GM23338 (cell line): ENCODE data around the gene BCKDHA. TPM values are rescaled to one million over a fixed set of nuclear protein-coding genes. Genes with fewer than 3 reads are reported as not detected.

ENCODE experiments used
- ATAC-seq: fragments of 200-7000 bp; cut with Tn5 transposase; 3 replicates; pipeline ENCODE4 v1.9.1; 2020
- DNase-seq: peaks from one replicate; pipeline ENCODE4 v3.0.0-alpha.2; 2015; ENCODE audit warnings: low spot score
- H2AFZ ChIP-seq: fragments of 200-600 bp; sonication (generic); 2 replicates; pipeline ENCODE4 v1.8.0; 2016; ENCODE audit warnings: antibody characterized with exemption, mild to moderate bottlenecking, moderate library complexity
- H3F3A ChIP-seq: fragments of 200-600 bp; sonication (generic); replicated peaks from 2 replicates; pipeline ENCODE4 v1.8.0; 2017; ENCODE audit warnings: antibody characterized with exemption, mixed run types, low read depth
- H3K27ac ChIP-seq: fragments of 200-600 bp; sonication (generic); 2 replicates; pipeline ENCODE4 v1.6.1; 2016; ENCODE audit warnings: low read depth
- H3K27me3 ChIP-seq: fragments of 200-600 bp; sonication (generic); 2 replicates; pipeline ENCODE4 v1.8.0; 2016; ENCODE audit warnings: mild to moderate bottlenecking, mixed run types, moderate library complexity; ENCODE audit not compliant: insufficient read depth
- H3K36me3 ChIP-seq: fragments of 200-600 bp; sonication (generic); 2 replicates; pipeline ENCODE4 v1.8.0; 2016; ENCODE audit warnings: mild to moderate bottlenecking; ENCODE audit not compliant: insufficient read depth
- H3K4me1 ChIP-seq: fragments of 200-600 bp; sonication (generic); 2 replicates; pipeline ENCODE4 v1.8.0; 2016; ENCODE audit warnings: mild to moderate bottlenecking, moderate library complexity; ENCODE audit not compliant: insufficient read depth
- H3K4me2 ChIP-seq: fragments of 200-600 bp; sonication (generic); 2 replicates; pipeline ENCODE4 v1.7.1; 2017; ENCODE audit warnings: mixed run types
- H3K4me3 ChIP-seq: fragments of 200-600 bp; sonication (generic); 2 replicates; pipeline ENCODE4 v1.6.1; 2016; ENCODE audit warnings: mixed run types
- H3K79me2 ChIP-seq: fragments of 200-600 bp; sonication (generic); replicated peaks from 2 replicates; pipeline ENCODE4 v1.8.0; 2017; ENCODE audit warnings: mild to moderate bottlenecking; ENCODE audit not compliant: insufficient read depth
- H3K9me2 ChIP-seq: fragments of 200-600 bp; sonication (generic); 2 replicates; pipeline ENCODE4 v1.8.0; 2017; ENCODE audit not compliant: insufficient read depth
- H4K20me1 ChIP-seq: fragments of 200-600 bp; sonication (generic); replicated peaks from 2 replicates; pipeline ENCODE4 v1.8.0; 2017; ENCODE audit warnings: mild to moderate bottlenecking; ENCODE audit not compliant: insufficient read depth
- H3K27ac Mint-ChIP-seq: 2 replicates; pipeline ENCODE4 v1.8.0; 2020; ENCODE audit warnings: inconsistent platforms, mild to moderate bottlenecking, moderate library complexity, mixed read lengths
- H3K27me3 Mint-ChIP-seq: 3 replicates; pipeline ENCODE4 v1.8.0; 2022; ENCODE audit warnings: low read depth, mild to moderate bottlenecking, moderate library complexity, mixed read lengths, inconsistent platforms; ENCODE audit not compliant: insufficient read depth, poor library complexity
- H3K36me3 Mint-ChIP-seq: 3 replicates; pipeline ENCODE4 v1.8.0; 2021; ENCODE audit warnings: low read depth, mild to moderate bottlenecking, inconsistent platforms, moderate library complexity, mixed read lengths
- H3K4me1 Mint-ChIP-seq: 3 replicates; pipeline ENCODE4 v1.8.0; 2020; ENCODE audit warnings: mild to moderate bottlenecking, inconsistent platforms, mixed read lengths
- H3K4me3 Mint-ChIP-seq: 3 replicates; pipeline ENCODE4 v1.8.0; 2021; ENCODE audit warnings: moderate library complexity, mild to moderate bottlenecking, inconsistent platforms, mixed read lengths
- H3K9me3 Mint-ChIP-seq: 3 replicates; pipeline ENCODE4 v1.8.0; 2020; ENCODE audit warnings: moderate library complexity, mild to moderate bottlenecking, inconsistent platforms, mixed read lengths
- CREB1 ChIP-seq: fragments of 250-450 bp; sonication (Bioruptor Pico); IDR thresholded peaks from 2 replicates; pipeline ENCODE4 v1.5.0; 2020; ENCODE audit warnings: low read depth, mild to moderate bottlenecking, moderate library complexity
- EZH2 ChIP-seq: fragments of 200-600 bp; sonication (generic); IDR thresholded peaks from one replicate; pipeline ENCODE4 v1.8.0; 2017; ENCODE audit warnings: antibody characterized with exemption, mild to moderate bottlenecking, low read depth; ENCODE audit not compliant: unreplicated experiment
- JUNB ChIP-seq: IDR thresholded peaks from one replicate; pipeline ENCODE4 v1.6.1; 2016; ENCODE audit warnings: antibody characterized with exemption; ENCODE audit not compliant: unreplicated experiment
- STAT1 ChIP-seq: IDR thresholded peaks from one replicate; pipeline ENCODE4 v1.6.1; 2016; ENCODE audit warnings: antibody characterized with exemption; ENCODE audit not compliant: unreplicated experiment
- ZNF331 ChIP-seq: fragments of 250-450 bp; sonication (Bioruptor Pico); IDR thresholded peaks from 2 replicates; pipeline ENCODE4 v1.5.0; 2020; ENCODE audit warnings: low read depth, mild to moderate bottlenecking, moderate library complexity
- polyA plus RNA-seq: library from polyadenylated mRNA; unstranded; fragments of >200 nt; fragmentation: Nextera tagmentation; extraction: Ambion mirVana; gene quantifications from 2 replicates; pipeline ENCODE4 v1.2.1, GENCODE V29; 2016
- total RNA-seq: library from RNA; depleted of rRNA; stranded (reverse); fragments of >200 nt; shearing (Covaris generic); gene quantifications from 2 replicates; pipeline ENCODE4 v1.2.3, GENCODE V29; 2014
- TF ChIP-seq, protein P1 (sequence below), 2 experiments: fragments of 200-600 bp in 1 of 2; sonication (generic) in 1 of 2; conservative IDR thresholded peaks; 2 replicates each; pipeline versions ENCODE4 v1.5.1 to v1.6.1; 2016 to 2017; ENCODE audit warnings: antibody characterized with exemption in 2 of 2, low read depth in 2 of 2, mild to moderate bottlenecking in 2 of 2, moderate library complexity in 1 of 2
- TF ChIP-seq, protein P2 (sequence below): IDR thresholded peaks from 2 replicates; pipeline ENCODE4 v1.6.1; 2016; ENCODE audit warnings: antibody characterized with exemption

The BCKDHA gene
- total and polyA plus RNA-seq, 2 experiments from 2014 or later: 15.0 to 42.4 TPM

DNA sequence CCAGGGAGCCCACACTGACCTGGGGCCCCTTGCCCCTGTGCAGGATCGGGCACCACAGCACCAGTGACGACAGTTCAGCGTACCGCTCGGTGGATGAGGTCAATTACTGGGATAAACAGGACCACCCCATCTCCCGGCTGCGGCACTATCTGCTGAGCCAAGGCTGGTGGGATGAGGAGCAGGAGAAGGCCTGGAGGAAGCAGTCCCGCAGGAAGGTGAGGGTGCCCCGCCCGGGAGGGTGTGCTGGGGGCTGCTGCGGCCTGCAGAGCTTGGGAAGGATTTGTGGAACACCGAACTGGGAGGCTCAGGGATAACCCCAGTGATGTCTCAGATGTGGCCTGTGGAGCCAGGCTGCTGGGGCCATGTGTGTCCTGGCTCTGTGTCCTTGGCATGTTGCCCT, 25.3 kb downstream of the BCKDHA start (continued):
- TF ChIP-seq, protein P1, sequence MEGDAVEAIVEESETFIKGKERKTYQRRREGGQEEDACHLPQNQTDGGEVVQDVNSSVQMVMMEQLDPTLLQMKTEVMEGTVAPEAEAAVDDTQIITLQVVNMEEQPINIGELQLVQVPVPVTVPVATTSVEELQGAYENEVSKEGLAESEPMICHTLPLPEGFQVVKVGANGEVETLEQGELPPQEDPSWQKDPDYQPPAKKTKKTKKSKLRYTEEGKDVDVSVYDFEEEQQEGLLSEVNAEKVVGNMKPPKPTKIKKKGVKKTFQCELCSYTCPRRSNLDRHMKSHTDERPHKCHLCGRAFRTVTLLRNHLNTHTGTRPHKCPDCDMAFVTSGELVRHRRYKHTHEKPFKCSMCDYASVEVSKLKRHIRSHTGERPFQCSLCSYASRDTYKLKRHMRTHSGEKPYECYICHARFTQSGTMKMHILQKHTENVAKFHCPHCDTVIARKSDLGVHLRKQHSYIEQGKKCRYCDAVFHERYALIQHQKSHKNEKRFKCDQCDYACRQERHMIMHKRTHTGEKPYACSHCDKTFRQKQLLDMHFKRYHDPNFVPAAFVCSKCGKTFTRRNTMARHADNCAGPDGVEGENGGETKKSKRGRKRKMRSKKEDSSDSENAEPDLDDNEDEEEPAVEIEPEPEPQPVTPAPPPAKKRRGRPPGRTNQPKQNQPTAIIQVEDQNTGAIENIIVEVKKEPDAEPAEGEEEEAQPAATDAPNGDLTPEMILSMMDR (conservative IDR thresholded peaks at IDR 0.05; ENCODE audit: low read depth in 2 of 2): no peak

DNA sequence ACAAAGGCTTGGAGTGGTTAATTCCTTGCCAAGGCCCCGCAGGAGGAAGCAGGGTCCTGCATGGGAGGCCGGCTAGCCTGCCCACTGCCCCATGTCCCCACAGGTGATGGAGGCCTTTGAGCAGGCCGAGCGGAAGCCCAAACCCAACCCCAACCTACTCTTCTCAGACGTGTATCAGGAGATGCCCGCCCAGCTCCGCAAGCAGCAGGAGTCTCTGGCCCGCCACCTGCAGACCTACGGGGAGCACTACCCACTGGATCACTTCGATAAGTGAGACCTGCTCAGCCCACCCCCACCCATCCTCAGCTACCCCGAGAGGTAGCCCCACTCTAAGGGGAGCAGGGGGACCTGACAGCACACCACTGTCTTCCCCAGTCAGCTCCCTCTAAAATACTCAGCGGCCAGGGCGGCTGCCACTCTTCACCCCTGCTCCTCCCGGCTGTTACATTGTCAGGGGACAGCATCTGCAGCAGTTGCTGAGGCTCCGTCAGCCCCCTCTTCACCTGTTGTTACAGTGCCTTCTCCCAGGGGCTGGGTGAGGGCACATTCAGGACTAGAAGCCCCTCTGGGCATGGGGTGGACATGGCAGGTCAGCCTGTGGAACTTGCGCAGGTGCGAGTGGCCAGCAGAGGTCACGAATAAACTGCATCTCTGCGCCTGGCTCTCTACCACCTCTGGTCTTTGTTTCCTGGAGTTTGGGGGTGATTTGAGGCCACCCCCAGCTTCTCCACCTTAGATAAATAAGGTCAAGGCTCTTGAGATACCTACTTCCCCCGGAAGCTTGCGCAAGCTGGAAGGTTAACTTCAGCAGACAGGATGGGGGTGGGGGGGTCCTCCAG, 26.9 kb downstream of the BCKDHA start:
- no peak for TF ChIP-seq CREB1
- TF ChIP-seq, protein P2, sequence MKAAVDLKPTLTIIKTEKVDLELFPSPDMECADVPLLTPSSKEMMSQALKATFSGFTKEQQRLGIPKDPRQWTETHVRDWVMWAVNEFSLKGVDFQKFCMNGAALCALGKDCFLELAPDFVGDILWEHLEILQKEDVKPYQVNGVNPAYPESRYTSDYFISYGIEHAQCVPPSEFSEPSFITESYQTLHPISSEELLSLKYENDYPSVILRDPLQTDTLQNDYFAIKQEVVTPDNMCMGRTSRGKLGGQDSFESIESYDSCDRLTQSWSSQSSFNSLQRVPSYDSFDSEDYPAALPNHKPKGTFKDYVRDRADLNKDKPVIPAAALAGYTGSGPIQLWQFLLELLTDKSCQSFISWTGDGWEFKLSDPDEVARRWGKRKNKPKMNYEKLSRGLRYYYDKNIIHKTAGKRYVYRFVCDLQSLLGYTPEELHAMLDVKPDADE: no peak
- TF ChIP-seq, protein P1 (conservative IDR thresholded peaks at IDR 0.05; ENCODE audit: low read depth in 2 of 2): peak in 1 of 2 experiments; percentile 16; a peak in 1 of 4 replicates
- TF ChIP-seq EZH2: no peak
- no peak for TF ChIP-seq JUNB
- no peak for TF ChIP-seq STAT1
- TF ChIP-seq ZNF331: no peak
- Histone ChIP-seq H3K9me2 (no peaks in the 10 kb centered on the region), H2AFZ (no peak overlapping the region), H3K4me1 (peaks cover 12% of the 10 kb centered on the region), H3K79me2 (no peaks in the 10 kb centered on the region), H3K27me3 (no peaks in the 10 kb centered on the region), H4K20me1 (no peaks in the 10 kb centered on the region), H3K36me3 (no peaks in the 10 kb centered on the region), H3K4me2 (no peak overlapping the region), H3K4me3 (no peak overlapping the region), H3F3A (peaks cover 5% of the 10 kb centered on the region; the same call in 1 of the 2 replicates), H3K27ac (no peak overlapping the region)
- Mint-ChIP-seq H3K27me3 (peaks cover 11% of the 10 kb centered on the region), H3K27ac (no peak overlapping the region), H3K4me3 (no peak overlapping the region), H3K36me3 (peaks cover 15% of the 10 kb centered on the region; the same call in 2 of the 3 replicates), H3K9me3 (no peaks in the 10 kb centered on the region), H3K4me1 (peaks cover 18% of the 10 kb centered on the region)
- ATAC-seq (no peak), DNase-seq (no peak)
